Hepatocyte (in vitro differentiated cells): Measurements from ENCODE around the gene WRNIP1.

Experiments used
- EZH2 ChIP-seq: fragments of 200-600 bp; sonication (generic); IDR thresholded peaks from 2 replicates; pipeline ENCODE4 v1.6.1; 2016; ENCODE audit warnings: antibody characterized with exemption, mild to moderate bottlenecking, borderline replicate concordance
- EZH2phosphoT487 ChIP-seq: fragments of 200-600 bp; sonication (generic); IDR thresholded peaks from one replicate; pipeline ENCODE4 v1.6.1; 2018; ENCODE audit warnings: antibody characterized with exemption, mild to moderate bottlenecking, low read depth, moderate library complexity; ENCODE audit not compliant: unreplicated experiment, severe bottlenecking
- TF ChIP-seq, protein P1 (sequence below): fragments of 200-600 bp; sonication (generic); IDR thresholded peaks from 2 replicates; pipeline ENCODE4 v1.5.1; 2016; ENCODE audit warnings: antibody characterized with exemption, mild to moderate bottlenecking; ENCODE audit not compliant: poor library complexity

DNA sequence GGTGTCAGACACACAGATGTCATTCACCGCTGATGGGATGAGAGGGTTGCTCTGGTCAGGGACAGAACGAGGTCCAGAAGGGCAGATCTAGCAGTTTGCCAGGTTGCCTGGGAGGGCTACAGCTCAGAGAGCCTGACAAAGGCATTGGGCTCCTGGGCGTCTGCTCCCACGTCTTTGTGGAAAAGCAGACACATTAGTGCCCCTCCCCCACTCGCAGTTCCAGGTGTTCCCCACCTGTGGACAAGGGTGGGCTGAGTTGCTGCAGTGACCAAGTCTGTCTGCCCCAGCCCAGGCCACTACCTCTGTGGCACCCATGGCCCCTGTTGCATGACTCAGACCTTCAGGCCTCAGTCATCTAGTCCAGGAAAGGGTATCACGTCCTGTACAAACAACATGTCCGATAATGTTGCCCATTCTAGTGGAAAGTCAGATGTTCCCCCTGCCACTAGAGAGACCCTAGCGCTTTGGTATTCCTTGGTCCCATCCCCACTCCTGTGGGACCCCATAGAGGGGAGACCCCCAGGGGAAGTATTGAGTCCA lies 37.4 kb downstream of the WRNIP1 start:
- TF ChIP-seq EZH2 (no peak), EZH2phosphoT487 (no peak)
- TF ChIP-seq, protein P1, sequence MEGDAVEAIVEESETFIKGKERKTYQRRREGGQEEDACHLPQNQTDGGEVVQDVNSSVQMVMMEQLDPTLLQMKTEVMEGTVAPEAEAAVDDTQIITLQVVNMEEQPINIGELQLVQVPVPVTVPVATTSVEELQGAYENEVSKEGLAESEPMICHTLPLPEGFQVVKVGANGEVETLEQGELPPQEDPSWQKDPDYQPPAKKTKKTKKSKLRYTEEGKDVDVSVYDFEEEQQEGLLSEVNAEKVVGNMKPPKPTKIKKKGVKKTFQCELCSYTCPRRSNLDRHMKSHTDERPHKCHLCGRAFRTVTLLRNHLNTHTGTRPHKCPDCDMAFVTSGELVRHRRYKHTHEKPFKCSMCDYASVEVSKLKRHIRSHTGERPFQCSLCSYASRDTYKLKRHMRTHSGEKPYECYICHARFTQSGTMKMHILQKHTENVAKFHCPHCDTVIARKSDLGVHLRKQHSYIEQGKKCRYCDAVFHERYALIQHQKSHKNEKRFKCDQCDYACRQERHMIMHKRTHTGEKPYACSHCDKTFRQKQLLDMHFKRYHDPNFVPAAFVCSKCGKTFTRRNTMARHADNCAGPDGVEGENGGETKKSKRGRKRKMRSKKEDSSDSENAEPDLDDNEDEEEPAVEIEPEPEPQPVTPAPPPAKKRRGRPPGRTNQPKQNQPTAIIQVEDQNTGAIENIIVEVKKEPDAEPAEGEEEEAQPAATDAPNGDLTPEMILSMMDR, result no peak
